ENCODE results near the gene MBD2.

Gene MBD2

DNA sequence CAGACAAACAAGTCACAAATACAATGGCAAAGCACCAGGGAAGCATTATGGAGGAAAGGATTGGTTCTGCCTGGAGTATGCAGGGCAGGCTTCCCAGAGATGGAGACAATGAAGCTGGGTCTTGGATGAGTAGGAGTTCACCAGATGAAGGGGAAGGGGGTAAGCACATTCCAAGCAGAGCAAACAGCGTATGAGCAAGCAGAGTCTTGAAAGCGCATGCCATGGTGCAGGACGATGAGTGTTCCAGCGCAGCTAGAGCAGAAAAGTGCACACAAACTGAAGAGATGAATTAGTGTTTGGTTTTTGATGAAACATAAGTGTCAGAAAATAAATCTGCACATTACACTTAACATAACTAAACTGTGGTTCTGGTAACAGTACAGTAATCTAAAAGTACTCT is 21.6 kb downstream of the MBD2 start:
- in situ Hi-C loops (cut with MboI; ENCODE audit: low sequenced_read_pairs): no loop called here

DNA sequence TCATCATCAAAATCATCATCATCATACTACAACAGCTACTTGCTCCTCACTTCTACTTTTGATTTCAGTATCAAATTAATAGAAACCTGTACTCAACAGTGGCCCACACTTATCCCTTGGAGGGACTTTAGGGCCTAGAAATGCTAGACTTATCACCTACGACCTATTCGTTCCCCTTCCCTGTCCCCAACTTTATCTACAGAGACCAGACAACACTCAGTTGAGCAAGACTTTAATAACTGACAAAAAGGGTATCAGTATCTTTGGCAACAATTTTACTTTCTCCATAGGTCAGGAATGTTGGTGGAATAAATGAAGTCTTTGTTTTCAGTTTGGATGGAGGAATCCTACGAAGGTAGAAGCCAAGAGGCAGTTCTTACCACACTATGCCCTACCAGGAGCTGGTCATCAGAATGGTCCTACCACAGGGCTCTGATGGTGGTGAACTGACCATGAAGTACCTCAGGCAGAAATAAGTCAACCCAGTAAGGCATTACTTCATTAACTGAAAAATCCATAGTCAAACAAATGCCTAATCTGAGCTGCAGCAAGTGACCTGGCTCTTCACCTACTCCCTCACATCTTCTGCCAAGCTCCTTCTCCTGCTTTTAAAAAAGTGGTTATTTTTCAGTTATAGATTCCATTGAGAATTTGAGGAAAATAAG is 26.6 kb downstream of the MBD2 start:
- in situ Hi-C loops (cut with MboI; ENCODE audit: low sequenced_read_pairs): no loop called here

DNA sequence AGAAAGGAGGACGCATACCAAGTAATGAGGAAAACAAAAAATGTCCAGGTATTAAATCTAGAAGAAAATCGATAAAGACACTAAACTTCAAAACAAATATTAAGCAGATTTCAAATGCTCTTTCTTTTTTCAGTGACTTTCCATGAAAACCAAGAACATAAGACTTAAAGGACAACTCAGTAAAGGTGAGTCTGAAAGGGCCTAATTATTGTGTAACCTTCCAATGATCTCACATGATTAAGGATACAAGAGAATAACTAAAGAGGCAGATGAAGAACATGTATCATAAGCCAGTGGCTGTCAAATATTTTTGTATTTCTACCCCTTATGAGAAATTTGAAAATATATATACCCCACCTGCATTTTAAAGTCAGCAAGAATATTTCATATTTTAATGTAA is 30.7 kb downstream of the MBD2 start:
- in situ Hi-C loops (cut with MboI; ENCODE audit: low sequenced_read_pairs): no loop called here

- in situ Hi-C loops (cut with MboI; ENCODE audit: low sequenced_read_pairs): no loop called here
Observed at GRCh38 chr18:54192900-54193299, 31.6 kb downstream of the MBD2 start.

DNA sequence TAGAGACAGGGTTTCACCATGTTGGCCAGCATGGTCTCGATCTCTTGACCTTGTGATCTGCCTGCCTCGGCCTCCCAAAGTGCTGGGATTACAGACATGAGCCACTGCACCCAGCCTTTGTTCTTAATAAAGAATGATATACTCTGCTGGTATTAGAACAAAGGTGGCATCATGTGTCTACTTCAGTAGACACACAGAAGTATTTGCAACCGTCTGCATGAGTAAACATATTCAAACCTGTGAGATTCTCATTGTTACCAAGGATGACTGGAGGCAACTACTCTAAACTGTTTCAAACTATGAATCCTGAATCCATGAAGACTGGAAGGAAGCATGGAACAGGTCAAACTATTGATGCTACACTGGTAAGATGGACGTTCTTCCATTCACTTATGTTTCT is 32.1 kb downstream of the MBD2 start:
- in situ Hi-C loops (cut with MboI; ENCODE audit: low sequenced_read_pairs): no loop called here

DNA sequence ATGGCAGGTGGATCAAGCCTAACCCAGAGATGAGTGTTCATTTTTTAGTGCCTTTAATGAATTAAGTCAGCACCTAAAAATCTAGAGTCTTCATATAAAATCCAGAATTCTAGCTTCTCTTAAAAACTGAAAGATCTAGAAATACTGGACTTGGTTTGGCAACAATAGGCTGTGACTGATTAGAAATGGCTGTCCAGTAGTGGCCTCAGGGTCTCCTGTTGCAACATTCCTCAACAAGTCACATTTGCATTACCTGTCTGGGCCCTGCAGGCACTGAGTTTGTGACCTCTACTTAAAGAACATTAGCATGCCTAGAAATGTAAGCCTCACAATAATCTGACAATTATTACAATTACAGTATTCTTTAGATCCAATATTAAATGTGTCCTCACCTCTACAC is 33.1 kb downstream of the MBD2 start:
- in situ Hi-C loops (cut with MboI; ENCODE audit: low sequenced_read_pairs): no loop called here

- in situ Hi-C loops (cut with MboI; ENCODE audit: low sequenced_read_pairs): no loop called here
Observed at GRCh38 chr18:54187372-54187771, 37.1 kb downstream of the MBD2 start.

DNA sequence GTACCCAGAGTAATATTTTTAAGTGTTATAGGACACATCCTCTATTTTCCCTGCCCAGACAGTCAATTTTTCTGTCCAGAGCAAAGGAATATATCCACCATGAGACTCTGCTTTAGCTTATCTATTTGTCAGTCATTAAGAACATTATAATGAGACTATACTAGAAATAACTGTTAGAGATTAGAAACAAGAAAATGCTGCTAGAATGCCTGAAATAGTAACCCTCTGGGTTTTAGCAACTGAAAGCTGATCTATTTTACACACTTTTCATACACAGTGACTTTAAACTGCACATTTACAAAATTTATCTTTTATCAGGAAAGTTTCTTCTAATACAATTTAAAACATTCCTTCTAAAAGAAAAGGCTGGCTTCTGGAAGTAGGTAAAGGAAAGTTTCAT is 39.6 kb downstream of the MBD2 start:
- in situ Hi-C loops (cut with MboI; ENCODE audit: low sequenced_read_pairs): no loop called here

- in situ Hi-C loops (cut with MboI; ENCODE audit: low sequenced_read_pairs): no loop called here
Observed at GRCh38 chr18:54183390-54183789, 41.1 kb downstream of the MBD2 start.

DNA sequence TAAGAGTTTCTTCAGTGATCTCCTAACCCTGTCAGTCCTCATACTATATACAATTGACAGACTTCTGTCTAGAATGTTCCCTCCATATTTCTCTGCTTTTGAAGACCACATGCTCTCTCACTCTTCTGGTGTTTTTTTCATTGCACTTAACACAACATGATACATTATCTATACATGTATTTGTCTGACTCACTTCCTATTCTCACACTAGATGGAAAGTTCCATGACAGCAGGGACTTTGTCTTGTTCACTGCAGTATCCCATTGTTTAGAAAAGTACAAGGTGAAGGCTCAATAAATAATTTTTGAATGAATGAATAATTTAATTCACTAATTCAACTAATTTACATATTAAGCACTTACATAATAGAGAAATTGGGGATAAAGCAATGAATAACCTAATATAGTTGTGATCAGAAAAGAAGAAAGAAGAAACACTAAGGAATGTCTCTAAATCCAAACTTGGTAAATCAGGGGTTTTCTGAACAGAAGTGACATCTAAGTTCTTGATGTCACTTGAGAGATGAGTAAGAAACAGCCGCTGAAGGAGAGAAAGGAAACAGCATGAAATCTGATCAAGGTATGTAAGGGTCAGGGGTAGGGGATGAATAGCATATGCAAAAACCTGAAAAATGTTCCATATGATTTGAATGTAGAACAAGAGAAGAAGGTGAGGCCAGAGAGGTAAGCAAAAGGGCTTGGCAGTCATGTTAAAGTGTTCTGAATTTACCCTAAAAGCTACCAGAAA is 42.4 kb downstream of the MBD2 start:
- in situ Hi-C loops (cut with MboI; ENCODE audit: low sequenced_read_pairs): no loop called here

GRCh38 chr18:54173980-54174630 is 50.4 kb downstream of the MBD2 start:
- in situ Hi-C loops (cut with MboI; ENCODE audit: low sequenced_read_pairs): no loop called here

GRCh38 chr18:54173250-54173649 is 51.2 kb downstream of the MBD2 start:
- in situ Hi-C loops (cut with MboI; ENCODE audit: low sequenced_read_pairs): no loop called here

DNA sequence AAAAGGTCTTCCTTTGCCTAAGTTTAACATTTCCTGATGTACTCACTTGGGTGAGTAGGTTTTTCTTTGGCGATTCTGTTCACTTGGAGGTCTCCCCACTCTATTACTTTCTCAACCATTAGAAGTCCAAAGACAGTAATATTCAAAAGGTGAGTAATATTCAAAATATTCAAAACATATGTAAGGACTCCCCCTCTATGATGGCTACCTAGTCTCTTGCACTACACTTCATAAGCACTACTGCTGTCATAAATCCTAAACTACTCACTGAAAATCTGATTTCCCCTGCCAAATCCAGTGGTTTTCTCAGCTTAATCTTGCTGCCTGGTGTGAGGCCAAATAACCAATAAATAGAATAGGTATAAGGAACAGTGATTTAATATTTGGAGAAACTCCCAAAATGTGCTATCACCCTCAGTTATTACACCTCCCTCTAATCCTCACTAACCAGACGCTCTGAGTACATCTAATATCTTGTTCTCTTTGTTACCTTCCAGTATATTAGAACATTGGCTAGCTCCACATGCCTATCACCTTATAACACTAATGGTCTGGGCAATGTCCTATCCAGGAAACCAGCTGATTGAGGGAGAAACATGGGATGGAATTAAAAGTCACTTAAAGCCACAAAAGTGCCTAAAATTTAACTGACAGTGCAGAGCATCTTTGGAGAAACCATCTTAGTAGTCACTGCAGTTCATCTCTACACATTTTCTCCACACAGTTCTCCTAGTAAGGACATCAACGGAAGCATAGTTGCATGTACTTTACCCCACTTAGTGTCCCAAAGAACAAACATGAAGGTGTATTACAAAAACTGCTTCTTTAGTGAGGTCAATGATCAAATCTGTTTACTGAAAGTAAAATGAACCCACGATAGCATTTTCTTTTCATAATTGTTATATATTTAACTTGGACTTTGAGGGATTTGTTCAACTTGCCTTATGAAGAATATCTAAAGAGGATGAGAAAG is 54.8 kb downstream of the MBD2 start:
- in situ Hi-C loops (cut with MboI; ENCODE audit: low sequenced_read_pairs): no loop called here

- in situ Hi-C loops (cut with MboI; ENCODE audit: low sequenced_read_pairs): no loop called here
Observed at GRCh38 chr18:54165450-54165849, 59.0 kb downstream of the MBD2 start.

- in situ Hi-C loops (cut with MboI; ENCODE audit: low sequenced_read_pairs): no loop called here
Observed at GRCh38 chr18:54163453-54163852, 61.0 kb downstream of the MBD2 start.

GRCh38 chr18:54162431-54162830 is 62.0 kb downstream of the MBD2 start:
- in situ Hi-C loops (cut with MboI; ENCODE audit: low sequenced_read_pairs): no loop called here

- in situ Hi-C loops (cut with MboI; ENCODE audit: low sequenced_read_pairs): no loop called here
Observed at GRCh38 chr18:54161267-54161666, 63.2 kb downstream of the MBD2 start.

DNA sequence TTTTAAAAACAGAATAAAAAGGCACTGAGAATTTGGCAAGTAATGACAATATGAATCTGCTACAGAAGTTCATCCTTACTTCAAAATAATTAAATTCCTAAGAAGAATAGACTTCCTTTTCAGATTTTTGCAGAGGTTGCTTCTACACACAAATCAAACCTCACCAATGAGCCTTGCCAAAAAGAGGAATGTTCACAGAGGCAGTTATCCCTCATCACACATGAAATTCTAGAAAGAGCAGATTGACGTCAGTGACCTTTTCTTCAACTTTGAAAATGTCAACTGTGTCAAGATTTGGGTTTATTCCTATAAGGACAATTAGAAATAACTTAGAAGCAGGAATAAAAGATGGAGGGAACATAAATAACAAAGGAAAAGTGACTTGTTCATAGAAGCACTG is 64.6 kb downstream of the MBD2 start:
- in situ Hi-C loops (cut with MboI; ENCODE audit: low sequenced_read_pairs): no loop called here

GRCh38 chr18:54157646-54158385 is 66.7 kb downstream of the MBD2 start:
- in situ Hi-C loops (cut with MboI; ENCODE audit: low sequenced_read_pairs): no loop called here

DNA sequence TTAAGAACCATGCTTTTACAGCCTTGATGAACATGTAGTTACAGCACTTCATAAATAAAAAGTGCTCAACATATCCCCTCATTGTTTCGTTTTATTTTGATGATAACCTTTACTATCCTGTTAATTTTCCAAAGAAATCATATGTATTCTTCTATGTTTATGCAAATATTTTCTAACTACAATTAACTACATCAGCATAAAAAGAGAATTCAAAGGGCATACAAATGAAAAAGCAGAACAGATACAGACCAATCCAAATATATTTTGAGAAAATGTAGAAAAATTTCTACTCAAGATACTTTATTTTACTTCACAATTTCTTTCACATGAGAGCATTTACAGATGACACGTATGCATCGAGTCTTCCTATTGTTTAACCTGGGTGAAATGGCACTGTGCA is 69.1 kb downstream of the MBD2 start:
- in situ Hi-C loops (cut with MboI; ENCODE audit: low sequenced_read_pairs): no loop called here
